GM12865 (cell line): Measurements from ENCODE around the gene OCA2.

Experiments
- DNase-seq: peaks from one replicate; pipeline ENCODE4 v3.0.0; 2010; ENCODE audit warnings: low read depth
- H3K4me3 ChIP-seq: 2 replicates; pipeline ENCODE4 v1.5.1; 2011; ENCODE audit warnings: mild to moderate bottlenecking, low read depth, low read length, control low read depth
- CTCF ChIP-seq: IDR thresholded peaks from 2 replicates; pipeline ENCODE4 v1.5.1; 2011; ENCODE audit warnings: low read length, control low read depth, low read depth, inconsistent platforms; ENCODE audit not compliant: insufficient read depth; ENCODE audit errors: missing control alignments

Gene OCA2

GRCh38 chr15:28113394-28114113 lies 14.4 kb upstream of the OCA2 start:
- no peak overlapping the region for H3K4me3 ChIP-seq
- no peak for TF ChIP-seq CTCF

GRCh38 chr15:28112962-28113361 lies 13.8 kb upstream of the OCA2 start:
- DNase-seq, result no peak
- no peak overlapping the region for H3K4me3 ChIP-seq
- no peak for TF ChIP-seq CTCF

More at GRCh38 chr15:28113394-28114113, 14.4 kb upstream of the OCA2 start:
- no peak for DNase-seq

GRCh38 chr15:28112101-28112760 lies 13.1 kb upstream of the OCA2 start:
- H3K4me3 ChIP-seq, result no peak overlapping the region
- no peak for TF ChIP-seq CTCF
- DNase-seq, result no peak

- no peak for TF ChIP-seq CTCF
- no peak for DNase-seq
Observed at GRCh38 chr15:28111543-28111942, 12.4 kb upstream of the OCA2 start.

GRCh38 chr15:28110481-28110881 lies 11.4 kb upstream of the OCA2 start:
- no peak for DNase-seq
- no peak overlapping the region for H3K4me3 ChIP-seq
- no peak for TF ChIP-seq CTCF

More at GRCh38 chr15:28111543-28111942, 12.4 kb upstream of the OCA2 start:
- no peak overlapping the region for H3K4me3 ChIP-seq

GRCh38 chr15:28109626-28110455 lies 10.7 kb upstream of the OCA2 start:
- no peak overlapping the region for H3K4me3 ChIP-seq

More at GRCh38 chr15:28109626-28110455, 10.7 kb upstream of the OCA2 start:
- TF ChIP-seq CTCF, result no peak
- no peak for DNase-seq
